HG02884 (cell line): ENCODE measurements around the gene SPART.

Source experiments
- ATAC-seq: cut with Tn5 transposase; IDR thresholded peaks from one replicate; pipeline ENCODE4 v1.9.1; 2021; ENCODE audit warnings: mild to moderate bottlenecking, moderate library complexity; ENCODE audit not compliant: unreplicated experiment

The SPART gene

GRCh38 chr13:36346222-36347083 lies at the start of gene SPART:
TSS of gene SPART (minus strand) at chr13:36346394. CDS start at chr13:36335830, 10,564 bp downstream.
- ATAC-seq = peak; percentile 96

- no peak for ATAC-seq
Observed at GRCh38 chr13:36395280-36395679, 49.1 kb upstream of the SPART start.

GRCh38 chr13:36385489-36385888 lies 39.3 kb upstream of the SPART start:
- ATAC-seq = no peak

GRCh38 chr13:36382030-36382429 lies 35.8 kb upstream of the SPART start:
- ATAC-seq = no peak

- no peak for ATAC-seq
Observed at GRCh38 chr13:36377826-36378468, 31.8 kb upstream of the SPART start.

- no peak for ATAC-seq
Observed at GRCh38 chr13:36374063-36374462, 27.9 kb upstream of the SPART start.

GRCh38 chr13:36371185-36371584 lies 25.0 kb upstream of the SPART start:
- ATAC-seq = no peak

GRCh38 chr13:36370108-36370429 lies 23.9 kb upstream of the SPART start:
- no peak for ATAC-seq

GRCh38 chr13:36369268-36370107 lies 23.3 kb upstream of the SPART start:
- ATAC-seq = no peak

GRCh38 chr13:36366031-36366430 lies 19.8 kb upstream of the SPART start:
- ATAC-seq = no peak

GRCh38 chr13:36363366-36363863 lies 17.2 kb upstream of the SPART start:
- ATAC-seq = no peak

GRCh38 chr13:36362914-36363313 lies 16.7 kb upstream of the SPART start:
- no peak for ATAC-seq

- no peak for ATAC-seq
Observed at GRCh38 chr13:36362251-36362650, 16.1 kb upstream of the SPART start.

GRCh38 chr13:36360903-36361302 lies 14.7 kb upstream of the SPART start:
- ATAC-seq = no peak

- ATAC-seq = no peak
Observed at GRCh38 chr13:36359301-36359950, 13.2 kb upstream of the SPART start.

GRCh38 chr13:36358175-36358718 lies 12.1 kb upstream of the SPART start:
- no peak for ATAC-seq

- no peak for ATAC-seq
Observed at GRCh38 chr13:36357692-36358091, 11.5 kb upstream of the SPART start.

GRCh38 chr13:36357231-36357630 lies 11.0 kb upstream of the SPART start:
- ATAC-seq = no peak

GRCh38 chr13:36356058-36356457 lies 9.9 kb upstream of the SPART start:
- no peak for ATAC-seq

GRCh38 chr13:36355632-36356031 lies 9.4 kb upstream of the SPART start:
- no peak for ATAC-seq
